ENCODE measurements around the gene CYP39A1.

- no peak for TF ChIP-seq CTCF (IDR thresholded peaks at IDR 0.05)
- TF ChIP-seq POLR2A (IDR thresholded peaks at IDR 0.05), result no peak
Observed at GRCh38 chr6:46637933-46638332, 14.7 kb downstream of the CYP39A1 start.

Data from body of pancreas (tissue), 4 donors.